H1 (cell line): ENCODE data around the gene USH1C. TPM values are rescaled to one million over a fixed set of nuclear protein-coding genes. Genes with fewer than 3 reads are reported as not detected.

Experiments used
- CTCF ChIA-PET: fragments of 300-600 bp; sonication (Branson Sonifier 250); formaldehyde crosslinking; loops from one replicate; lab custom pipeline; 2021; ENCODE audit not compliant: partially characterized antibody; lab: Charles Lee
- POLR2A ChIA-PET: fragments of 300-600 bp; sonication (Branson Sonifier 250); formaldehyde crosslinking; loops from one replicate; lab custom pipeline; 2021; ENCODE audit warnings: inconsistent platforms; ENCODE audit not compliant: partially characterized antibody; lab: Charles Lee
- DNase-seq, 2 experiments: peaks; one replicate each; pipeline versions ENCODE4 v3.0.0 to v3.0.0-alpha.2; 2010 to 2022; ENCODE audit warnings: low spot score in 2 of 2, low read depth in 1 of 2, mixed read lengths in 1 of 2
- FAIRE-seq: peaks from 2 replicates; lab custom pipeline; 2011; peaks lifted over from hg19 to GRCh38; lab: Jason Lieb, UNC
- H2AFZ ChIP-seq: 2 replicates; pipeline ENCODE4 v1.8.1; 2012; ENCODE audit warnings: low read length, inconsistent platforms
- H2AK5ac ChIP-seq: 2 replicates; pipeline ENCODE4 v1.6.1; 2013; ENCODE audit warnings: low read depth, low read length
- H2BK120ac ChIP-seq: replicated peaks from 2 replicates; pipeline ENCODE3; 2013; ENCODE audit warnings: low read depth, low read length, inconsistent platforms
- H2BK12ac ChIP-seq: 2 replicates; pipeline ENCODE4 v1.6.1; 2013; ENCODE audit warnings: low read depth, low read length
- H2BK15ac ChIP-seq: 2 replicates; pipeline ENCODE4 v1.6.1; 2013; ENCODE audit warnings: low read length
- H2BK20ac ChIP-seq: 2 replicates; pipeline ENCODE4 v1.6.1; 2013; ENCODE audit warnings: low read length
- H2BK5ac ChIP-seq: 2 replicates; pipeline ENCODE4 v1.6.1; 2013; ENCODE audit warnings: low read depth, low read length
- H3K14ac ChIP-seq: 2 replicates; pipeline ENCODE4 v1.6.1; 2013; ENCODE audit warnings: inconsistent platforms; ENCODE audit not compliant: insufficient read length
- H3K18ac ChIP-seq: 2 replicates; pipeline ENCODE4 v1.6.1; 2013; ENCODE audit warnings: low read length; ENCODE audit errors: extremely low read depth
- H3K23ac ChIP-seq: 2 replicates; pipeline ENCODE4 v1.6.1; 2013; ENCODE audit warnings: inconsistent platforms; ENCODE audit not compliant: insufficient read length
- H3K23me2 ChIP-seq: 2 replicates; pipeline ENCODE4 v1.6.1; 2013; ENCODE audit warnings: low read depth, low read length
- H3K27ac ChIP-seq: 2 replicates; pipeline ENCODE4 v1.6.1; 2011; ENCODE audit warnings: low read depth, low read length, inconsistent platforms
- H3K27me3 ChIP-seq, 4 experiments: replicated peaks in 1 of 4; 1 replicate in 1 of 4; 2 replicates in 3 of 4; pipeline versions ENCODE4 v1.6.1 to v1.8.1; 2011 to 2013; ENCODE audit warnings: low read length in 3 of 4, mild to moderate bottlenecking in 3 of 4, inconsistent platforms in 2 of 4, mixed read lengths in 2 of 4, moderate library complexity in 1 of 4; ENCODE audit not compliant: control insufficient read depth in 3 of 4, insufficient read depth in 3 of 4; ENCODE audit errors: extremely low read depth in 1 of 4
- H3K36me3 ChIP-seq, 4 experiments: 2 replicates each; pipeline versions ENCODE4 v1.6.1 to v1.8.1; 2011 to 2013; ENCODE audit warnings: mild to moderate bottlenecking in 4 of 4, low read length in 3 of 4, moderate library complexity in 2 of 4, control low read depth in 1 of 4, inconsistent platforms in 1 of 4; ENCODE audit not compliant: insufficient read depth in 4 of 4, control insufficient read depth in 2 of 4
- H3K4ac ChIP-seq: replicated peaks from 2 replicates; pipeline ENCODE3; 2013; ENCODE audit warnings: low read length, low read depth, mixed read lengths, inconsistent platforms; ENCODE audit not compliant: insufficient read length
- H3K4me1 ChIP-seq, 4 experiments: replicated peaks in 1 of 4; 1 replicate in 1 of 4; 2 replicates in 3 of 4; pipeline versions ENCODE4 v1.6.1 to v1.8.1; 2011 to 2013; ENCODE audit warnings: low read length in 3 of 4, inconsistent platforms in 2 of 4, mixed read lengths in 1 of 4; ENCODE audit not compliant: insufficient read depth in 4 of 4, control insufficient read depth in 3 of 4
- H3K4me2 ChIP-seq, 2 experiments: 2 replicates each; pipeline versions ENCODE4 v1.6.1 to v1.8.1; 2011 to 2013; ENCODE audit warnings: low read depth in 2 of 2, low read length in 2 of 2, control low read depth in 1 of 2, inconsistent platforms in 1 of 2, mild to moderate bottlenecking in 1 of 2; ENCODE audit not compliant: insufficient read depth in 1 of 2
- H3K4me3 ChIP-seq, 4 experiments: fragments of 200-600, 300-600 bp in 1 of 4; sonication (generic), shearing (Covaris generic), sonication (Bioruptor Twin) in 1 of 4; 2 replicates each; pipeline versions ENCODE4 v1.5.1 to v1.8.1; 2011 to 2016; ENCODE audit warnings: low read length in 4 of 4, low read depth in 3 of 4, control low read depth in 2 of 4, inconsistent platforms in 2 of 4, mild to moderate bottlenecking in 2 of 4, mixed read lengths in 1 of 4, moderate library complexity in 1 of 4; ENCODE audit not compliant: insufficient read depth in 2 of 4; ENCODE audit errors: extremely low read depth in 1 of 4
- H3K56ac ChIP-seq: replicated peaks from 2 replicates; pipeline ENCODE3; 2013; ENCODE audit warnings: low read depth, mild to moderate bottlenecking, mixed read lengths, low read length, inconsistent platforms; ENCODE audit not compliant: insufficient read length
- H3K79me1 ChIP-seq: 2 replicates; pipeline ENCODE4 v1.6.1; 2013; ENCODE audit warnings: low read depth, low read length, control low read depth
- H3K79me2 ChIP-seq, 2 experiments: 2 replicates each; pipeline versions ENCODE4 v1.6.1 to v1.8.1; 2012 to 2013; ENCODE audit warnings: low read length in 2 of 2, mild to moderate bottlenecking in 2 of 2, inconsistent platforms in 1 of 2; ENCODE audit not compliant: insufficient read depth in 2 of 2, control insufficient read depth in 1 of 2
- H3K9ac ChIP-seq, 4 experiments: replicated peaks in 1 of 4; 1 replicate in 1 of 4; 2 replicates in 3 of 4; pipeline versions ENCODE4 v1.6.1 to v1.8.1; 2011 to 2013; ENCODE audit warnings: low read depth in 3 of 4, low read length in 3 of 4, control low read depth in 2 of 4, mild to moderate bottlenecking in 2 of 4, moderate library complexity in 2 of 4, inconsistent platforms in 1 of 4; ENCODE audit errors: extremely low read depth in 1 of 4
- H3K9me3 ChIP-seq, 2 experiments: 2 replicates each; pipeline versions ENCODE4 v1.6.1 to v1.8.1; 2012 to 2013; ENCODE audit warnings: mild to moderate bottlenecking in 2 of 2, moderate library complexity in 2 of 2, control low read depth in 1 of 2, inconsistent platforms in 1 of 2, low read depth in 1 of 2, low read length in 1 of 2, mixed read lengths in 1 of 2; ENCODE audit not compliant: insufficient read depth in 2 of 2
- H4K20me1 ChIP-seq, 2 experiments: replicated peaks in 1 of 2; 2 replicates each; pipeline versions ENCODE3 to v1.8.1; 2011 to 2013; ENCODE audit warnings: inconsistent platforms in 2 of 2, low read length in 2 of 2, mild to moderate bottlenecking in 1 of 2; ENCODE audit not compliant: insufficient read depth in 2 of 2, control insufficient read depth in 1 of 2
- H4K5ac ChIP-seq: 2 replicates; pipeline ENCODE4 v1.6.1; 2013; ENCODE audit warnings: low read length, low read depth, mixed read lengths, inconsistent platforms; ENCODE audit not compliant: insufficient read length
- H4K8ac ChIP-seq: 2 replicates; pipeline ENCODE4 v1.8.0; 2013; ENCODE audit warnings: mild to moderate bottlenecking, moderate library complexity, low read length, inconsistent platforms; ENCODE audit not compliant: insufficient read depth; ENCODE audit errors: extremely low read depth
- H4K91ac ChIP-seq: replicated peaks from 2 replicates; pipeline ENCODE3; 2013; ENCODE audit warnings: low read length, mixed read lengths, inconsistent platforms; ENCODE audit not compliant: insufficient read length
- BCL11A ChIP-seq, 2 experiments: IDR thresholded peaks; one replicate each; pipeline ENCODE4 v1.6.1; 2011; ENCODE audit warnings: low read depth in 2 of 2, low read length in 2 of 2, mild to moderate bottlenecking in 2 of 2
- KDM4A ChIP-seq: IDR thresholded peaks from one replicate; pipeline ENCODE4 v1.7.1; 2012; ENCODE audit warnings: low read depth, mild to moderate bottlenecking, moderate library complexity, low read length, inconsistent platforms; ENCODE audit not compliant: severe bottlenecking
- MAFK ChIP-seq: IDR thresholded peaks from 2 replicates; pipeline ENCODE4 v1.6.1; 2012; ENCODE audit warnings: low read depth, mild to moderate bottlenecking, improper control_type of control experiment, low read length
- NANOG ChIP-seq: IDR thresholded peaks from 2 replicates; pipeline ENCODE4 v1.6.1; 2011; ENCODE audit warnings: low read length, low read depth, mild to moderate bottlenecking, inconsistent platforms; ENCODE audit not compliant: insufficient read depth, poor library complexity, severe bottlenecking
- PHF8 ChIP-seq: fragments of 200-600 bp; sonication (generic); conservative IDR thresholded peaks from 2 replicates; pipeline ENCODE4 v1.7.1; 2012; ENCODE audit warnings: low read depth, mild to moderate bottlenecking, inconsistent platforms, low read length, moderate library complexity
- RNF2 ChIP-seq: fragments of 200-900, 300-1000 bp; sonication (generic); IDR thresholded peaks from 2 replicates; pipeline ENCODE4 v1.7.1; 2016; ENCODE audit warnings: borderline replicate concordance, low read depth, mild to moderate bottlenecking, antibody characterized with exemption, low read length; ENCODE audit not compliant: poor library complexity, severe bottlenecking; ENCODE audit errors: missing control alignments
- SIRT6 ChIP-seq: IDR thresholded peaks from one replicate; pipeline ENCODE4 v1.7.1; 2012; ENCODE audit warnings: low read length, inconsistent platforms
- TAF1 ChIP-seq: IDR thresholded peaks from 2 replicates; pipeline ENCODE4 v1.6.1; 2011; ENCODE audit warnings: mild to moderate bottlenecking, low read depth, low read length
- WGBS, 2 experiments: shearing (Covaris generic) in 1 of 2; methylation state at CpG; one replicate each; pipeline versions ENCODE4 v1.1.6 to v1.1.7; 2013 to 2015; ENCODE audit warnings: low lambda C conversion rate in 2 of 2, mixed read lengths in 2 of 2, inconsistent platforms in 1 of 2, low coverage in 1 of 2, missing lambda C conversion rate in 1 of 2; ENCODE audit not compliant: insufficient replicate concordance in 2 of 2, insufficient coverage in 1 of 2, insufficient read length in 1 of 2; ENCODE audit errors: extremely low coverage in 1 of 2, missing lambda C conversion rate in 1 of 2; 5-methylcytosine and 5-hydroxymethylcytosine counted together
- polyA plus RNA-seq, 7 experiments: library from polyadenylated mRNA; depleted of rRNA in 3 of 7; stranded (reverse) in 5 of 7; unstranded in 2 of 7; fragments of >200 nt in 5 of 7; fragments of 200-250 nt in 2 of 7; gene quantifications; 1 replicate in 5 of 7; 2 replicates in 1 of 7; 4 replicates in 1 of 7; pipeline versions ENCODE4 v1.2.1 to v1.2.3, GENCODE V29; 2011 to 2013; ENCODE audit warnings: missing spikeins in 2 of 7, mixed read lengths in 2 of 7
- total RNA-seq: library from RNA; stranded (reverse); fragmentation: NEBNext Ultra II Directional; extraction: Animal tissue kit (Norgen Biotek cat#: 25700); gene quantifications from 2 replicates; pipeline ENCODE4 v1.2.1, GENCODE V29; 2021
- TF ChIP-seq, protein P1 (sequence below): IDR thresholded peaks from 2 replicates; pipeline ENCODE4 v1.6.1; 2012; ENCODE audit warnings: inconsistent platforms

USH1C gene
- total and polyA plus RNA-seq, 2 of the 8 experiments (the other 6 are each of a cell fraction or from before 2014, with no cell fraction given), result 1.3 to 1.6 TPM

DNA sequence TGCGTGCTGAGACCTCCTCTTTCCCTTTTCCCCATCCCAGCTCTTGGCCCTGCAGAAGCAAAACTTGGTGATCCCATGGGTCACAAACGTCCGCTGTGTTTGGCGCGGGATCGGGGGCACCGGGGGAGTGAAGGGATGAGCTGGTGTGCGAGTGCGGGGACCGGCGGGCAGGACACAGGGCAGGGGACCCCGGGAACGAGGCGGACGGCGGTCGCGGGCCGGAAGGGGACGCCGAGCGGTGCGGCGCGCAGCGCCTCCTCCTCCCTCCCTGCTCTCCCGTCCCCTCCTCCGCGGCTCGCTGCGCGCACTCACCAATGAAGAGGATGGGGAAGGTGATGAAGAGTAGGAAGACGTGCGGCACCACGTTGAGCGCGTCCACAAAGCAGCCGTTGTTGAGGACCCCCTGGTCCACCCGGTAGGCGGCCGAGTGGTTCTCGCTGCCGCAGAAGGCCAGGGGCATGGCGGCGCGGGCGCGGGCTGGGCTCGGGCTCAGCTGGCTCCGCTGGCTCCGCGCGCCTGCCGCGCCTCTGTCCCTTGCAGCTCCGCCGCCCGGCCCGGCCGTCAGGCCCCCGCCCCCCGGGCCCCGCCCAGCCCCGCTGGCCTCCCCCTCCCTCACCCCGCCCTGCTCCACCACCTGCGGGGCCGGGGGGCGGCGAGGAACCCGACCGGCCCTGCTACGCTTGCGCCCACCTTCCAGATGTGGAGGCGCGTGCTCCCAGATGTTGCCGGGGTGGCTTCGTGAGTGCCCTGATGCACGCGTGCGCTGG lies 67.7 kb downstream of the USH1C start, which contains the start of gene ABCC8:
Gene ABCC8 (minus strand): TSS at position 529 of the 767 bp plus-strand sequence. CDS start 69 bp downstream, at position 460.
- H3K18ac ChIP-seq, result peak within 1 kb of the TSS; percentile 15; the same call in 1 of the 2 replicates
- H3K14ac ChIP-seq, result no peak within 1 kb of the TSS
- H3K4me2 ChIP-seq, result peak within 1 kb of the TSS; percentile 92 to 100
- peak within 1 kb of the TSS in 1 of 4 experiments; percentile 36; a peak in 1 of 7 replicates for H3K9ac ChIP-seq
- peak within 1 kb of the TSS; percentile 32; the same call in 1 of the 2 replicates for H2BK5ac ChIP-seq
- H4K5ac ChIP-seq, result no peak within 1 kb of the TSS
- no peak within 1 kb of the TSS for H2BK15ac ChIP-seq
- H4K20me1 ChIP-seq, result peaks cover 0 to 7% of the 10 kb centered on the region in 2 experiments
- WGBS, 2 experiments, result 3% methylated on average over 29 of the region's 80 CpGs; no CpG with 5 or more reads in 1 of the 2 experiments
- H2BK20ac ChIP-seq, result no peak within 1 kb of the TSS
- no peak within 1 kb of the TSS for H3K27ac ChIP-seq
- no peaks in the 10 kb centered on the region for H3K79me1 ChIP-seq
- no peak within 1 kb of the TSS; the same call in 1 of the 2 replicates for H2BK12ac ChIP-seq
- H3K23ac ChIP-seq, result no peak within 1 kb of the TSS
- H3K79me2 ChIP-seq, result no peaks in the 10 kb centered on the region
- peak within 1 kb of the TSS; percentile 4; the same call in 1 of the 2 replicates for H4K8ac ChIP-seq
- no peak within 1 kb of the TSS for H2BK120ac ChIP-seq
- H3K27me3 ChIP-seq, result peaks cover 32 to 59% (median 54%) of the 10 kb centered on the region in 4 experiments
- no peak within 1 kb of the TSS for H3K4ac ChIP-seq
- peak within 1 kb of the TSS; percentile 93; the same call in 1 of the 2 replicates for H2AFZ ChIP-seq
- H3K36me3 ChIP-seq, result no peaks in the 10 kb centered on the region
- peak within 1 kb of the TSS; percentile 59 to 89 (median 72) for H3K4me3 ChIP-seq
- H3K23me2 ChIP-seq, result peaks cover 12% of the 10 kb centered on the region
- POLR2A ChIA-PET, result interaction anchor here (0.6 to 1.7 kb wide), 4 partner anchors 18 to 88 kb away, joined by 3 to 4 read pairs (median 4); partner anchors contain the start of gene KCNJ11
- no peak within 1 kb of the TSS for H2AK5ac ChIP-seq
- H3K9me3 ChIP-seq, result no peaks in the 10 kb centered on the region
- peak within 1 kb of the TSS; percentile 20 for H3K56ac ChIP-seq
- peaks cover 4 to 10% (median 8%) of the 10 kb centered on the region in 4 experiments; a peak in 6 of 7 replicates for H3K4me1 ChIP-seq
- DNase-seq, result peak in 1 of 2 experiments; percentile 81
- FAIRE-seq, result no peak
- CTCF ChIA-PET, result interaction anchor here (0.6 to 10.1 kb wide), 23 partner anchors 9 to 200 kb away, joined by 3 to 111 read pairs (median 4); partner anchors contain the start of genes KCNJ11 and NUCB2
- H4K91ac ChIP-seq, result no peak within 1 kb of the TSS
- TF ChIP-seq BCL11A (IDR thresholded peaks at IDR 0.05; ENCODE audit: low read depth in 2 of 2, low read length in 2 of 2), result no peak
- TF ChIP-seq RNF2, result no peak
- TF ChIP-seq, protein P1, sequence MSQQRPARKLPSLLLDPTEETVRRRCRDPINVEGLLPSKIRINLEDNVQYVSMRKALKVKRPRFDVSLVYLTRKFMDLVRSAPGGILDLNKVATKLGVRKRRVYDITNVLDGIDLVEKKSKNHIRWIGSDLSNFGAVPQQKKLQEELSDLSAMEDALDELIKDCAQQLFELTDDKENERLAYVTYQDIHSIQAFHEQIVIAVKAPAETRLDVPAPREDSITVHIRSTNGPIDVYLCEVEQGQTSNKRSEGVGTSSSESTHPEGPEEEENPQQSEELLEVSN, result peak; percentile 67; the same call in 1 of the 2 replicates
- peak; percentile 38 for TF ChIP-seq PHF8
- TF ChIP-seq KDM4A, result peak; percentile 98
- TF ChIP-seq TAF1, result peak; percentile 30; the same call in 1 of the 2 replicates
- no peak for TF ChIP-seq SIRT6
- TF ChIP-seq MAFK, result no peak
- TF ChIP-seq NANOG, result no peak
